Large intestine (tissue), 3 donors: Measurements from ENCODE around the gene ADNP2. TPM values are rescaled to one million over a fixed set of nuclear protein-coding genes. Genes with fewer than 3 reads are reported as not detected.

Experiments
- DNase-seq, 2 donors: peaks; one replicate each; pipeline versions ENCODE4 v3.0.0 to v3.0.0-alpha.2; 2013
- H3K27ac ChIP-seq: one replicate; pipeline ENCODE4 v1.5.1; 2013; ENCODE audit warnings: low read length
- H3K27me3 ChIP-seq: 2 replicates; pipeline ENCODE4 v1.6.1; 2013; ENCODE audit warnings: low read length; ENCODE audit not compliant: control insufficient read depth, insufficient read depth
- H3K36me3 ChIP-seq: 2 replicates; pipeline ENCODE4 v1.6.1; 2013; ENCODE audit warnings: low read length; ENCODE audit not compliant: control insufficient read depth, insufficient read depth
- H3K4me1 ChIP-seq: one replicate; pipeline ENCODE4 v1.6.1; 2013; ENCODE audit warnings: low read length; ENCODE audit not compliant: control insufficient read depth, insufficient read depth
- H3K4me3 ChIP-seq: one replicate; pipeline ENCODE4 v1.5.1; 2013; ENCODE audit warnings: low read length
- H3K9me3 ChIP-seq: one replicate; pipeline ENCODE4 v1.6.1; 2013; ENCODE audit warnings: mild to moderate bottlenecking, low read depth, low read length, moderate library complexity; ENCODE audit not compliant: control insufficient read depth
- WGBS: methylation state at CpG from one replicate; pipeline ENCODE4 v1.1.5; 2013; ENCODE audit warnings: low lambda C conversion rate; ENCODE audit not compliant: insufficient coverage; 5-methylcytosine and 5-hydroxymethylcytosine counted together
- polyA plus RNA-seq: library from polyadenylated mRNA; unstranded; fragments of 120-200 nt; gene quantifications from one replicate; pipeline ENCODE4 v1.2.1, GENCODE V29; 2013

The ADNP2 gene
- polyA plus RNA-seq, 1 donor, result 15.6 TPM

DNA sequence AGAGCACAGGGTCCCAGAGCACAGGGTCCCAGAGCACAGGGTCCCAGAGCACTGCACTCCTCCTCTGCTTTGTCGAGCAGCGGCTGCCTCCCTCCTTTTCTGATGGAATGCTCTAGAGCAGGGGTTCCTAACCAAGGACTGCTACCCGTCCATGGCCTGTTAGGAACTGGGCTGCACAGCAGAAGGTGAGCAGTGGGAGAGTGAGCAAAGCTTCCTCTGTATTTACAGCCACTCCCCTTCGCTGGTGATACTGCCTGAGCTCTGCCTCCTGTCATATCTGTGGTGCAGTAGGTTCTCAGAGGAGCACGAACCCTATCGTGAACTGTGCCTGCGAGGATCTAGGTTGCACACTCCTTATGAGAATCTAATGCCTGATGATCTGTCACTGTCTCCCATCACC, 33.1 kb upstream of the ADNP2 start:
- Histone ChIP-seq H3K9me3 (peaks cover 9% of the 10 kb centered on the region), H3K4me1 (no peaks in the 10 kb centered on the region), H3K36me3 (no peaks in the 10 kb centered on the region), H3K27ac (no peak overlapping the region), H3K4me3 (no peak overlapping the region), H3K27me3 (no peaks in the 10 kb centered on the region)
- WGBS, result no CpG with 5 or more reads among the region's 7 CpGs
- no peak for DNase-seq

GRCh38 chr18:80076379-80076778, 32.7 kb upstream of the ADNP2 start:
- H3K36me3 ChIP-seq, result no peaks in the 10 kb centered on the region
- H3K27ac ChIP-seq, result no peak overlapping the region
- no peak for DNase-seq
- H3K4me3 ChIP-seq, result no peak overlapping the region
- peaks cover 9% of the 10 kb centered on the region for H3K9me3 ChIP-seq
- no peaks in the 10 kb centered on the region for H3K4me1 ChIP-seq
- 100% methylated on average over 2 of the region's 9 CpGs for WGBS
- no peaks in the 10 kb centered on the region for H3K27me3 ChIP-seq

GRCh38 chr18:80077873-80078272, 31.2 kb upstream of the ADNP2 start:
- no peaks in the 10 kb centered on the region for H3K27me3 ChIP-seq
- H3K36me3 ChIP-seq, result no peaks in the 10 kb centered on the region
- peaks cover 9% of the 10 kb centered on the region for H3K9me3 ChIP-seq
- no peak overlapping the region for H3K4me3 ChIP-seq
- no peaks in the 10 kb centered on the region for H3K4me1 ChIP-seq
- no peak for DNase-seq
- H3K27ac ChIP-seq, result no peak overlapping the region
- no CpG with 5 or more reads among the region's 21 CpGs for WGBS

- H3K27me3 ChIP-seq, result no peaks in the 10 kb centered on the region
- no peak overlapping the region for H3K27ac ChIP-seq
- no peak overlapping the region for H3K4me3 ChIP-seq
- no peak for DNase-seq
- WGBS, result 90% methylated on average over 2 of the region's 4 CpGs
- H3K36me3 ChIP-seq, result no peaks in the 10 kb centered on the region
- H3K4me1 ChIP-seq, result no peaks in the 10 kb centered on the region
- H3K9me3 ChIP-seq, result peaks cover 5% of the 10 kb centered on the region
Measured at GRCh38 chr18:80086281-80086680, 22.8 kb upstream of the ADNP2 start.

- no peak overlapping the region for H3K4me3 ChIP-seq
- WGBS, result 58% methylated on average over 2 of the region's 2 CpGs
- DNase-seq, result no peak
- H3K36me3 ChIP-seq, result no peaks in the 10 kb centered on the region
- no peaks in the 10 kb centered on the region for H3K4me1 ChIP-seq
- peaks cover 5% of the 10 kb centered on the region for H3K9me3 ChIP-seq
- H3K27ac ChIP-seq, result no peak overlapping the region
- H3K27me3 ChIP-seq, result no peaks in the 10 kb centered on the region
Measured at GRCh38 chr18:80088036-80088435, 21.0 kb upstream of the ADNP2 start.

DNA sequence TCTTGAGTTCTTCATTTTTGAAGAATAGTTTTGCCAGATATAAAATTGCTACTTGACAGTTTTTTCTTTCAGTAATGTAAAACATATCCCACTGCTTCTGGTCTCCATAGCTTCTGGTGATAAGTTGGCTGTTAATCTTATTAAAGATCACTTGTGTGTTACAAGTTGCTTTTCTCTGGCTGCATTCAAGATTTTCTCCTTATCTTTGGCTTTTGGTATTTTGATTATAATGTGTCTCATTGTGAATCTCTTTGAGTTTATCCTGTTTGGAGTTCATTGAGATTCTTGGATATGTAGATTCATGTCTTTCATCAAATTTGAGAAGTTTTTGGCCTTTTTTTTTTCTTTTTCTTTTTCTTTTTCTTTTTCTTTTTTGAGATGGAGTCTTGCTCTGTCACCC, 20.2 kb upstream of the ADNP2 start:
- no peaks in the 10 kb centered on the region for H3K27me3 ChIP-seq
- no peak for DNase-seq
- H3K4me3 ChIP-seq, result no peak overlapping the region
- no peaks in the 10 kb centered on the region for H3K4me1 ChIP-seq
- H3K9me3 ChIP-seq, result peaks cover 5% of the 10 kb centered on the region
- H3K27ac ChIP-seq, result no peak overlapping the region
- no peaks in the 10 kb centered on the region for H3K36me3 ChIP-seq

DNA sequence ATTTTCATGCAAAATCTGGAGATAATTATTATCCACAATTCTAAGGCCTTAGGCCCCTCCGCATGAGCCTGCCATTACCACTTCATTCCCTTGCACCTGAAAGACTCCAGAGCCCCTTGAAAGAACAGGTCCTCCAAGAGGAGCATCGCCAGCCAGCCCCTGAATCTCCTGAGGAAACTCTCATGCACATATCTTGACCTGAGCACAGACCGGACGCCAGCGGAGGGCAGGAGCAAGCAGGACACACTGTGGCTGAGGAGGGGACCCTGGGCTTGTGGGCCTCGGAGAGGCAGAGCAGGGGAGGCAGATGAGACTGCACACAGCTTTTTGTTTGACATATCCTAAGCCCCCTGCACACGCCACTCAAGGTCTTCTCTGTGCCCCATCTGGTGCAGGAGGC, 13.6 kb upstream of the ADNP2 start:
- peaks cover 2% of the 10 kb centered on the region for H3K9me3 ChIP-seq
- no peak overlapping the region for H3K27ac ChIP-seq
- WGBS, result no CpG with 5 or more reads among the region's 7 CpGs
- H3K36me3 ChIP-seq, result no peaks in the 10 kb centered on the region
- no peak for DNase-seq
- no peak overlapping the region for H3K4me3 ChIP-seq
- no peaks in the 10 kb centered on the region for H3K27me3 ChIP-seq
- H3K4me1 ChIP-seq, result no peaks in the 10 kb centered on the region

DNA sequence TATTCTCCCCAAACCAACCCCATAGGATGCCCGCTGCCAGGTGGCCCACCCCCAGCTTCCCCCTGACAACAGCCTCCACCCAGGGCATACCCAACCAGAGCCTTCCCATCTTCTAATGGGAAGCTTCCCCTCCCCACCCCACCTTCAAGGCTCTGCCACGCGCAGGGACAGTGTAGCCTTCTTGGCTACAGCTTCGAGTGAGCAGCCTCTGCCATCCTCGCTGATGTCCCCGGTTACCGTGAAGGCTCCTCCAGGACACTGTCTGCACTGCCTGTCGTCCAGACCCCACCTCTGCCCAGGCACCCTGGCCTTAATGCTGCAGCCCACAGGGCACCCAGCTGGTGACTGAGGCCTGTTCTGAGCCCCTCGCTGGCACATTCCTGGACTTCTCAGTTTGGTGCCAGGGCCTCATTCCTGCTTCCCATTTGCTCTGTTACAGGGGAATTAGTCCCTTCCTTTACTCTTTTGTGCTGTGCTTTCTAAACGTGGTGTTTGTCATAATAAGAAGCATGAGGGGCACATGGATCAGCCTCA, 13.0 kb upstream of the ADNP2 start:
- Histone ChIP-seq H3K36me3 (no peaks in the 10 kb centered on the region), H3K4me1 (no peaks in the 10 kb centered on the region), H3K27ac (no peak overlapping the region), H3K9me3 (no peaks in the 10 kb centered on the region), H3K4me3 (no peak overlapping the region), H3K27me3 (no peaks in the 10 kb centered on the region)
- WGBS, result 17% methylated on average over 1 of the region's 10 CpGs
- no peak for DNase-seq

- no peaks in the 10 kb centered on the region for H3K27me3 ChIP-seq
- H3K4me3 ChIP-seq, result no peak overlapping the region
- H3K4me1 ChIP-seq, result no peaks in the 10 kb centered on the region
- DNase-seq, result no peak
- no peak overlapping the region for H3K27ac ChIP-seq
- H3K36me3 ChIP-seq, result no peaks in the 10 kb centered on the region
- no peaks in the 10 kb centered on the region for H3K9me3 ChIP-seq
- WGBS, result 100% methylated on average over 1 of the region's 9 CpGs
Measured at GRCh38 chr18:80097201-80097600, 11.9 kb upstream of the ADNP2 start.

GRCh38 chr18:80103231-80103630, 5.8 kb upstream of the ADNP2 start:
- WGBS, result no CpG with 5 or more reads among the region's 6 CpGs
- no peak overlapping the region for H3K27ac ChIP-seq

DNA sequence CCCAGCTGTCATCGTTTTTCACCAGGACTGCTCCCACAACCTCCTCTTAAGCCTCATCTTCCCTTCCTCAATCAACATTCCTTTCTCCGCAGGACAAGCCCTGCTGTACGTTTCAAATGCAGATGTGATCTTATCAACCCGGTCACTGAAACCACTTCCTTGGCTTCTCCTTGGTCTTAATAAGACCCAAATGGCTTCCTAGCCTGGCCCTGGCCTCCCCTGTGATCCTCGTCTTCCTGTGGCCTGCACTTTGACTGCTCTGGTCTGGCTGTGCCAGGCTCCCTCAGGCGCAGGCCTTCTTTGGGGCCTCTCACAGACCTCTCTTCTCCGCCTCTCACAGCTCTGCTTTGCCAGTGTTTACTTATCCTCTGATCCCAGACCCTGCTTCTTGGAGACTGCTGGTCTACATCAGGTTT, 4.7 kb upstream of the ADNP2 start:
- DNase-seq, result no peak

More at GRCh38 chr18:80103231-80103630, 5.8 kb upstream of the ADNP2 start:
- Histone ChIP-seq H3K27me3 (no peaks in the 10 kb centered on the region), H3K36me3 (no peaks in the 10 kb centered on the region), H3K4me3 (no peak overlapping the region), H3K9me3 (peaks cover 3% of the 10 kb centered on the region), H3K4me1 (no peaks in the 10 kb centered on the region)
- DNase-seq, result no peak

More for the DNA sequence above, 4.7 kb upstream of the ADNP2 start:
- H3K4me3 ChIP-seq, result no peak overlapping the region
- no peaks in the 10 kb centered on the region for H3K4me1 ChIP-seq
- H3K9me3 ChIP-seq, result peaks cover 7% of the 10 kb centered on the region
- no peaks in the 10 kb centered on the region for H3K36me3 ChIP-seq
- no peaks in the 10 kb centered on the region for H3K27me3 ChIP-seq
- no peak overlapping the region for H3K27ac ChIP-seq
- no CpG with 5 or more reads among the region's 7 CpGs for WGBS
